ENCODE results near the gene UQCC5.
"Not testable (repeated sequence)": the region's sequence is repeated elsewhere in the genome, so short reads cannot be mapped to it uniquely, and the experiment has no call there.

UQCC5 gene

GRCh38 chr3:52523386-52524257, 12.8 kb upstream of the UQCC5 start:
- no peak for DNase-seq

- DNase-seq: no peak
Observed at GRCh38 chr3:52524258-52524751, 12.1 kb upstream of the UQCC5 start.

GRCh38 chr3:52524752-52525679, 11.4 kb upstream of the UQCC5 start:
- DNase-seq: no peak

GRCh38 chr3:52525680-52526561, 10.5 kb upstream of the UQCC5 start:
- no peak for DNase-seq

GRCh38 chr3:52526671-52527038, 9.8 kb upstream of the UQCC5 start:
- DNase-seq: not testable (repeated sequence)

- no peak for DNase-seq
Observed at GRCh38 chr3:52527039-52527731, 9.2 kb upstream of the UQCC5 start.

GRCh38 chr3:52527732-52528585, 8.4 kb upstream of the UQCC5 start:
- DNase-seq: no peak

GRCh38 chr3:52528586-52529375, 7.6 kb upstream of the UQCC5 start:
- DNase-seq: no peak

GRCh38 chr3:52529376-52530333, 6.8 kb upstream of the UQCC5 start:
- peak; percentile 39 to 47 for DNase-seq

- DNase-seq: no peak
Observed at GRCh38 chr3:52530918-52531826, 5.2 kb upstream of the UQCC5 start.

GRCh38 chr3:52531860-52532516, 4.4 kb upstream of the UQCC5 start:
- no peak for DNase-seq

GRCh38 chr3:52532517-52532837, 3.9 kb upstream of the UQCC5 start:
- no peak for DNase-seq

GRCh38 chr3:52532838-52533622, 3.4 kb upstream of the UQCC5 start:
- no peak for DNase-seq

- DNase-seq: no peak
Observed at GRCh38 chr3:52533623-52534280, 2.7 kb upstream of the UQCC5 start, which contains the start of gene NT5DC2. Gene NT5DC2 (minus strand): TSS chr3:52533857. CDS start chr3:52533737, 120 bp downstream.

GRCh38 chr3:52534281-52535183, 1.9 kb upstream of the UQCC5 start:
- DNase-seq: no peak

Measured in AML-193 (cell line).